ENCODE data around the gene HS3ST4. TPM values are rescaled to one million over a fixed set of nuclear protein-coding genes. Genes with fewer than 3 reads are reported as not detected.
A peak's percentile ranks its signal among the peaks of the same experiment; 100 is the strongest.

Gene HS3ST4
- not detected for polyA plus RNA-seq (ENCODE audit: insufficient read length)

DNA sequence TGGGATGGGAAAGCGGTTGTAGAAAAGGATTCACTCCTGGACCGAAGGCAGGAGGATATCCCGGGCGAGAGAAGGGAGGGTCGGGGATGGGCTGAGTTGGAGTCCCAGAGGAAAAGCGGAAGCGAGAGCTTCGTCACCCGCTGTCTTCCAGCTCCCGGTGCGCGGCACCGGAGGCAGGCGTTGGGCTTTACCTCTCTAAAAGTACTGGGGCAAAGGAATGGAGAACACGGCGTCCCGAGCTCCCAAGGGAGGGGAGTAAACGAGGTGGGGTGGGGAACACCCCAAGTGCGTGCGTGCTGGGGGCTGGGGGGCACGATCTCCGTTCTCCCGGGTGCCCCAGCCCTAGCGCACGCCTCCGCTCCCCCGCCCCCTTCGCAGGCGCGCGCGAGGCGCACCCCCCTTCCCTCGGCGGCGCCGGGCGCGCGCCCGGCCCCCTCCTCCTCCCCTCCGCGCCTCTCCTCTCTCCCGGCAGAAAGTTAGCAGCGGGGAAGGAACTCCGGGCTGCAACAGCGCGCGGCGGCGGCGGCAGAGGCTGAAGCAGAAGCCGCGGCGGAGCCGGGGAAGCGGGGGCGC is at the start of gene HS3ST4:
HS3ST4 (plus strand) TSS at position 441 of the 573 bp plus-strand sequence.
- peak; percentile 10 for DNase-seq

- no peak for DNase-seq
These were observed 48.1 kb upstream of the HS3ST4 start for GRCh38 chr16:25643633-25644032.

- DNase-seq: no peak
These were observed 35.1 kb upstream of the HS3ST4 start for GRCh38 chr16:25656639-25657038.

DNA sequence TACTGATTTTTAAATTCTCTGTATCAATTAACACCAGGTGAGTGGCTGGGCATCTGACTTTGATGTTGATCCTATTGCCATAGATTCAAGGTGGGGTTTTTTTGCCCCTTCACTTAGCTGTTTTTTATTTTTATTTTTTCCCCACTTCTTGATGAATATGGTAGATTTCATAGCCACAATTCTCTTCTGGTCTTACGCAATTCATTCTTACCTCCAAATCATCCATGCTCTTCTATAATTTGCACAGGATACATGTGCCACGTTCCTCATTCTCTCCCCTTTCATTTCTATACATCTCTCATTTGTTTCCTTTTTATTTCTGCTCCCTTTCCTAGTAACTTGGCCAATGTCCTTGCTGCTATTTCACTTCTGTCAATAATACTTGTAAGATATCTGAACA is 14.9 kb upstream of the HS3ST4 start:
- DNase-seq: no peak

GRCh38 chr16:25679511-25679910 is 12.2 kb upstream of the HS3ST4 start:
- no peak for DNase-seq

- no peak for DNase-seq
These were observed 2.5 kb upstream of the HS3ST4 start for GRCh38 chr16:25689137-25689836.

- no peak for DNase-seq
These were observed 1.1 kb upstream of the HS3ST4 start for GRCh38 chr16:25690552-25691143.

DNA sequence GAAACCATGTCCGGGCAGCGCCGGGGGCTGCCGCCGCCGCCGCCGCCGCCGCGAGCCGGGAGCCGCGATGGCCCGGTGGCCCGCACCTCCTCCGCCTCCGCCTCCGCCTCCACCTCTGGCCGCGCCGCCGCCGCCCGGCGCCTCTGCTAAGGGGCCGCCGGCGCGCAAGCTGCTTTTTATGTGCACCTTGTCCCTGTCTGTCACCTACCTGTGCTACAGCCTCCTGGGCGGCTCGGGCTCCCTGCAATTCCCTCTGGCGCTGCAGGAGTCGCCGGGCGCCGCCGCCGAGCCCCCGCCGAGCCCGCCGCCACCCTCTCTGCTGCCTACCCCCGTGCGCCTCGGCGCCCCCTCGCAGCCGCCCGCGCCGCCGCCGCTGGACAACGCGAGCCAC is 587 bp downstream of the HS3ST4 start:
- no peak for DNase-seq

- no peak for DNase-seq
These were observed 1.2 kb downstream of the HS3ST4 start for GRCh38 chr16:25692742-25693508.

- no peak for DNase-seq
These were observed 1.9 kb downstream of the HS3ST4 start for GRCh38 chr16:25693631-25694030.

DNA sequence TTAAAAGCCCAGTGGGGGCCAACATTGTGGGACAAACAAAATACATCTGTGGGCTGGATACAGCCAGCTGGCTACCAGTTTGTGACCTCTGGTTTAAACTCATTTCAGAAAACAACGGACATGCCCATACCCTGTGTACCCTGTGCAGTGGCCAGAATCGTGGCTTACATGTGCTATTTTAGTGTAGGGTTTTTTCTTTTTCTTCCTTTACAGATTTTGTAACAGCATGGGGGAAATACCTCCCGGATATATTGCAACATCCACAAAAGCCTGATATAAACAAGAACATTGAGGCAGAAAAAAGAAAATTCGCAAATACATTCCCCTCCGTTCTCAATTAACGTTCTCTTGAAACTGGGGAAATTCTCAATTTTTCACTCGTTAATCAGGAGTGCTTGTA is 7.3 kb downstream of the HS3ST4 start:
- DNase-seq: no peak

DNA sequence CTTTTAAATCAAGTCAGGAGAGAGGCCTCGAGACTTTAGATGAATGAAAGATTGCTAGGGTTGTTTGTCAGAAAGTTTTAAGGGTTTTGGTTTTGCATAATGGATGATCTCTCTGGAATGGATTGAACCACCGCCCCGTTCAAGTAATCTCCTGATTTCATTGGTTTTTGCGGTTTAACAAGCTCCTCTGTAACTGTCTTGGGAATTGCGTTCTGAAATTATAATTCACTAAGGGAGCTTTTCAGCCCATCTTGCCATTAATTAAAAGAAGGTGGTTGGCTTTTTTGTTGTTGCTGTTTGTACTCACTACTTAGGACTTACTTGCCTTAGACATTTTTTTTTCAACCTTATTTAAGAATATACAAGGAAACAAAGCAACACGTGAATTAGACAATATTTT is 8.8 kb downstream of the HS3ST4 start:
- DNase-seq: no peak

DNA sequence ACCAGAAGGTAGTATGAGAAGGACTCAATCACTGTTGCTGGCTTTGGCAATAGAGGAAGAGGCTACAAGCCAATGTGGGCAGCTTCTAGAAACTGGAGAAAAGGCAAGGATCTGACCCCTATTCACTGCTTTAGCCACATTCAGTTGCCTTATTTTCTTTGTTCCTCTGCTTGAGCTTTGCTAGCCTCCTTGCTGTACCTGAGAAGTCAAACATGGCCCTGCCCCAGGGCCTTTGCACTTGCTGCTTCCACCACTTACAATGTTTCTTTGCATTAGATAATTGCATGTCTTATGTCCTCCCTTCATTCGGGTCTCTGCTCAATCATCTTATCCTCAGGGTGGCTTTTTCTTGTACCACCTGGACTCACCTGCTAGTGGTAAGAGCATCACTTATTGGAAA is 15.8 kb downstream of the HS3ST4 start:
- DNase-seq: no peak

DNA sequence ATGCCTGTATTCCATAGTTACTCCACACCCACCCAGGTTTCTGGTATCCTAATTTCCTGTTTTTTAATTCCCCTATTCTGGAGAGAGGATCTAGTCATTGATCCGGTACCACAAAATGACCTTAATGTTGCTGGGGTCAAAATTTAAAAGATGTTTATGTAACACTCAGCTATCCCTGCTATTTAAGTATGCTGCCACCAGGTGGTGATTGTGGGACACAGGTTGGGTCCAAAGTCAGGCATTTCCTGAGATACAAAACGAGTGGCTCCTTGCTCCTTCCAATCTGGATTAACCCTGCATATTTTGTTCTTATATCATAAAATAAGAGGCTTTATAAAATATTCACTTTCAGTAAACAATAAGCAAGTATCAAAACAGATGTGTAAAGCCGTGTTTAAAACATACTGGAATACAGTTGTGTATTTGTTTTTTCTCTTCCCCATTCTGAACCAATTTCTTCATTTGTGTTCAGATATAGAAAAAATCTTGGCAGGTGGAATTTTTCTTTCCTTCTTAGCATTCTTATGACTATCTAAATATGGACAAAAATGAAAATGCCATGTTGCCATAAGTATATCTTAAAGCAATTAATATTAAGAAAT is 16.3 kb downstream of the HS3ST4 start:
- no peak for DNase-seq

DNA sequence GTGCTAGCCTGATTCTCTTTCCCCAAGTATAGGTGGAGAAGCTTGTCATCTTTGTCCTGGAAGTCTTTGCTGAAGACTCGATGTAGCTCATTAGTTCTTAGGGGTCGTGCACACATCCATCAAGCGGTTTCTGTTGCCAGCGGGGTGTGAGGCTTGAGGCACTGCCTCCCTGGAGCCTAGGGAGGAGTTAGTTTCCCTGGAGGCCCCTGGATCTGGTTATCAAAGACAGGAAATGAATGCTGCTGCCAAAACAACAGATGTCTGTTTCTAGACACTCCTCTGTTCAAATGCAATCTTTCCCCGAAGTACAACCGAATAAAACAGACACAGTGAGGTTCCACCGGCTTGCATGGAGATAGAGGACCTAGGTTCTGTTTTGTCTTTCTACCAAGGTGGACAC is 17.5 kb downstream of the HS3ST4 start:
- no peak for DNase-seq

GRCh38 chr16:25713785-25714570 is 22.2 kb downstream of the HS3ST4 start:
- no peak for DNase-seq

DNA sequence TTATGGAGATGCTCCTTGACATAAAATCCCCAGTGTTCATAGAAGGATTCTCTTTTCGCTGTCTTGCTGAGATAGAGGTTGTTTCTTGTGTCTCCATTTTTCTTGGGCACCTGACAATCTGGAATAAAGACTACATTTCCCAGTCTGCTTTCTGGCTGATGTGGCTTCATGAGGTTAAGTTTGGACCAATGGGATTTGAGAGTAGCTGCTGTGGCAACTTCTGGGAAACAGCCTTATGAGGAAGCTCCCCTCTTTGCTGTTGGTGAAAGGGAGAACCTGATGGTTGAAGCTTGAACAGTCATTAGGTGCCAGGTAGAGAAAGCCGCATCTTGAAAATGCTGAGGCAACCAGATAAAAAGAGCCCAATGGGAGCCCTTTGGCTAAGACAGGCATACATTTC is 24.4 kb downstream of the HS3ST4 start:
- DNase-seq: no peak

- no peak for DNase-seq
These were observed 29.7 kb downstream of the HS3ST4 start for GRCh38 chr16:25721439-25721838.

DNA sequence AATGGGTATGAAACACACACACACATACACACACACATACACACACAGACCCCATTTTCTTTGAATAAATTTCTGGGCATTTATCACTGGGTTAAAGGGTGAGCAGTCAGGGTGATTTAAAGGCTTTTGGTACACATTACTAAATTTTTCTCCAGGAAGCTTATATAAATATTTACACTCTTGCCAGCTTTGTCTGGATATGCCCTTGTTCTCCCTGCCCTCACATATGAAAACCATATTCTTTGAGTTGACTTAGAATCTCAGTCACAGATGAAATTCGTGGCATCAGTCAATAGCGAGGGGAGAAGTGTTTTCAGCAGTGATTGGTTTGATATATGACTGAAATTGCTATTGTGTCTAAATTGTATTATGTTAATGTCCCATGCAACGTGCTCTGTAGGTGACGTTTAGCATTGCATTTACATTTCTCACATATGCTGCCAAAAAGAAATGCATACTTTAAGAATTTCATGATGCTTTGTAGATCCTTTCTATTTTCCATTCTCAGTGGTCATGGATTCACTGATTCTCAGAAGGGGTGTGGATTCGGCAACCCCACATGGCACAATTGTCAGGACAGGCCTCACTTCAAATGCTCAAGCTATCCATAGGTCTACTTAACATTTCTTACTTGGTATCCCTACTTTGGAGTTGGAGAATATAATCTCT is 34.8 kb downstream of the HS3ST4 start:
- no peak for DNase-seq

- no peak for DNase-seq
These were observed 37.6 kb downstream of the HS3ST4 start for GRCh38 chr16:25729188-25729915.

DNA sequence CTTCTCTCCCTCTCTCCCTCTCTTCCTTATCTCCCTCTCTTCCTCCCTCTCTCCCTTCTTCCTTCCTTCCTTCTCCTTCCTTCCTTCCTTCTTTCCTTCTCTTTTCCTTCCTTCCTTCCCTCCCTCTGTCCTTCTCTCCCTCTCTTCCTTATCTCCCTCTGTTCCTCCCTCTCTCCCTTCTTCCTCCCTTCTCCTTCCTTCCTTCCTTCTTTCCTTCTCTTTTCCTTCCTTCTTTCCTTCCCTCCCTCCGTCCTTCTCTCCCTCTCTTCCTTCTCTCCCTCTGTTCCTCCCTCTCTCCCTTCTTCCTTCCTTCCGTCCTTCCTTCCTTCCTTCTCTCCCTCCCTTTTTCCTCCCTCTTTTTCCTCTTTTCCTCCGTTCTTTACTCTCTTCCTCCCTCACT is 38.6 kb downstream of the HS3ST4 start:
- DNase-seq: no peak
